HG02970 (cell line): ENCODE measurements around the gene POC1B.

Source experiments
- ATAC-seq: cut with Tn5 transposase; IDR thresholded peaks from one replicate; pipeline ENCODE4 v1.9.1; 2021; ENCODE audit warnings: mild to moderate bottlenecking, moderate library complexity, moderate number of reproducible peaks; ENCODE audit not compliant: unreplicated experiment, low FRiP score

POC1B gene

GRCh38 chr12:89427508-89428156, 98.2 kb downstream of the POC1B start:
- ATAC-seq = peak; percentile 60

- no peak for ATAC-seq
Observed at GRCh38 chr12:89424846-89425245, 101.0 kb downstream of the POC1B start.

GRCh38 chr12:89424389-89424788, 101.5 kb downstream of the POC1B start:
- ATAC-seq = no peak

- ATAC-seq = no peak
Observed at GRCh38 chr12:89421092-89421835, 104.6 kb downstream of the POC1B start.

GRCh38 chr12:89418228-89418910, 107.5 kb downstream of the POC1B start:
- no peak for ATAC-seq

DNA sequence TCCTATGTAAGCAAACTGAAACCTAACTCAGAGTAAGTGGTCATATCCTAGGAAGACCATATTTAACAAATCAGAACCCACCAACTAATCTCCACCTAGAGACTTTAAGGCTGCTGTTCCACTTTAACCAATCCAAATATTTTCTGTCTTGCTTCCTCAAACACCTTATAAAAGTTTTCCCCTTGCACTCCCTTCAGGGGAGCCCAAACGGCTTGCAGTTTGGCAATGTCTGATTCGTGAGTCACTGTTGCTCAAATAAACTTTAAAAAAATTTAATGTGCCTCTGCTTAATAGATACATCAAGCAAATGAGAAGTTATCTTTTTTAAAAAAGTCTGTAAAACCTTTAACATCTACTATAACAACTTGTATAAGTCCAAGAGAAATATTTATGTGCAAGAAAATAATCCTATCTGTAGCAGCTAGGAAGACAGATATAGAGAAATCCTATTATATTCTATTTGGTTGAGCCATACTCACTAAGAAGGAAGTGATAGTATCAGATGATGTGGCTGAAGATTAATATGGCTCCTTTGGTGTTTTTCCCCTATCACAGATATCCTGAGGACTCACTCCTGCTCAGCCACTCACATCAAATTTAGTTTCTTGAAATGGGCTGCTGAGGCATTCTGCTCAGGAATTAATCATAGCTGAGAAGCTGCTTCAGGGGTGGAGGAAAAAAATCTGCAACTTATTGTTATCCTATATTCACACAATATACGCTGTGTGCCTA, 108.4 kb downstream of the POC1B start:
- no peak for ATAC-seq

DNA sequence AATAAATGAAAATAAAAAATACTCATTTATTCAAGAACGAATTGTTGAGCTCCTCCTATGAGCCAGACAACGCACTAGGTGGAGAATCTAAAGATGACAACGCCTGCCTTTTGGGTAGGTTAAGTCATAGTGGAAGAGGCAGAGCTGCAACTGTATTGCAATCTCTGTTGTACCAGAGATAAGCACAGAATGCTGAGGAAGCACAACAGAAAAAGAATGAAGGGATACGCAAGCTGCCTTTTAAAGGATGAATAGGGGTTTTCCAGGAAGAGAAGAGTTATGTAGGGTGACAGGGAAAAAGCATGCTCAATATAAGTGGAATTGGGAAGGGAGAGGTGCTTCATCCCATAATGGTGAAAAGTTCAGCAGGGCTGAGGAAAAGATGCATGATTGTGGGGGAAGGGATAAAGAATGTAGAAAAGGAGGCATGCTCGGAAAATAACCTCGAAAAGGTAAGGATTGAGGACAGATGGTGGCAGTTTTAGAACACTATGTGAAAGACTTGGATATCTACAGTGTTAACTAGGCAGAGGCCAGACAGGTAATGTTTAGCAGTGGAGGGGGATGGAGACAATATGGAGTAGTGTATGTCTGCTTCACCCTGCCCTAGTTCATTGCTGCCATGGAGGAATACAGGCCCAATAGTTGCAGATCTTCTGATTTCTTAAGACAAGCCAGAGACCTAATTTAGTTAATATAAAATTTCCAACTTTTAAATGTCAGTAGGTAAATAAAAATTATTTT, 109.6 kb downstream of the POC1B start:
- ATAC-seq = no peak

DNA sequence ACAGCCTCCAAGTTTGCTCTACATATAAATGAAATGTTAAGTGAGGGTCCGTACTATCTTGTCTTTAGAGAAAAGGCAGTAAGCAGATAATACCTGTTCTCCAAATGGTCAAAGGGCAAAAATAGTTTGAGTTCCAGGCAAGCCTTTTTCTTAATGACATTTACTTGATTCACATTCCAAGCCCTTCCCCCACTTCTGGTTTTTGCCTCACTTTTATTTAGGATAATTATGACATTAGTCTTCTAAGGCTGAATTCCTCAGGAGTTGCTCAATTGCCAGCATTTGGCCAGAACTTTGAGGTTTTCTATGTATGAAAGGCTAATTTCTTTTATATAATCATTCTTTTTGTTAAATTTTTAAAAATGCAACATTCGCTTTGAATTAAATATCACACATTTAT, 111.0 kb downstream of the POC1B start:
- ATAC-seq = no peak

DNA sequence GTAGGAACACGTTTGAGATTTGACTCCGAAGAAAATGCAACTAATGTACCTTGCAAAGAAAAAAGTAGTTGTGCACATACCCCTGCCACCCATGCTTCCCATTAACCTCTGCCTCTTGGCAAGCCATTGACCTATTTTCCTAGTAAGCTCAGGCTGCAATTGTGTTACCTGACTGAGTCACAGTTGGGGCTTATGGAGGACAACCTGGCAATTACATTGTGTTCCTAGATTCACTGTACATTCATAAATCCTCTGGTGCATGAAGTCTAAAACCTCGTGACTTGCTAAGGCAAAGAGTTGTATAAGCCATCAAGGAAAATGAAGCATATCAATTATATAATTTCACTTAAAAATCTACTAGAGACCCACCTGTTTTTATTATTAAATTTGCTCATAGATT, 111.5 kb downstream of the POC1B start:
- no peak for ATAC-seq

GRCh38 chr12:89413234-89413633, 112.6 kb downstream of the POC1B start:
- no peak for ATAC-seq

GRCh38 chr12:89412665-89413064, 113.2 kb downstream of the POC1B start:
- no peak for ATAC-seq

GRCh38 chr12:89411846-89412245, 114.0 kb downstream of the POC1B start:
- ATAC-seq = no peak

- no peak for ATAC-seq
Observed at GRCh38 chr12:89411234-89411633, 114.6 kb downstream of the POC1B start.

DNA sequence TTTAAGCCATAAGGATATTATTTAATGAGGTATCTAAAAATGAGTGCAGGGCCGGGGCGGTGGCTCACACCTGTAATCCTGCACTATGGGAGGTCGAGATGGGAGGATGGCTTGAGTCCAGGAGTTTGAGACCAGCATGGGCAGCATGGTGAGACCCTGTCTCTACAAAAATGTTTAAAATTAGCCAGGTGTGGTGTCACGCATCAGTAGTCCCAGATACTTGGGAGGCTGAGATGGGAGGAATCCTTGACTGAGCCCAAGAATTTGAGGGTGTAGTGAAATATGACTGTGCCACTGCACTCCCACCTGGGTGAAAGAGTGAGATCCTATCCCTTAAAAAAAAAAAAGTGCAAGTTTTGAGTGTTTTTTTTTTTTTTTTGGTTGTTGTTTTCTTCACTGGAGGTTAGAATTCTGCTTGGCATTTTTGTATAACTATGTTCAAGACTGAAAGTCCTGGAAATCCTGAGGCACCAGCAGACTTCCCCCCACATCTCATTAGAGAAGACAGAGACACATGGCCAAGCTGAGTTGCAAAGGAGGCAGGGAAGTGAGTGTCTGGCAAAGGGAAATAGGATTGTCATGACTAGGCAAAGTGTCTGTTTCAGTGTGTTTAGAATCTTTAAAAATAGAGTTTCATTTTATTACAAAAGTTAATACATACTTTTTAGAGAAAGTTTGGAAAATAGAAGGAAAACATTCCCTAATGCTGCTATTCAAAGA, 120.1 kb downstream of the POC1B start:
- no peak for ATAC-seq

DNA sequence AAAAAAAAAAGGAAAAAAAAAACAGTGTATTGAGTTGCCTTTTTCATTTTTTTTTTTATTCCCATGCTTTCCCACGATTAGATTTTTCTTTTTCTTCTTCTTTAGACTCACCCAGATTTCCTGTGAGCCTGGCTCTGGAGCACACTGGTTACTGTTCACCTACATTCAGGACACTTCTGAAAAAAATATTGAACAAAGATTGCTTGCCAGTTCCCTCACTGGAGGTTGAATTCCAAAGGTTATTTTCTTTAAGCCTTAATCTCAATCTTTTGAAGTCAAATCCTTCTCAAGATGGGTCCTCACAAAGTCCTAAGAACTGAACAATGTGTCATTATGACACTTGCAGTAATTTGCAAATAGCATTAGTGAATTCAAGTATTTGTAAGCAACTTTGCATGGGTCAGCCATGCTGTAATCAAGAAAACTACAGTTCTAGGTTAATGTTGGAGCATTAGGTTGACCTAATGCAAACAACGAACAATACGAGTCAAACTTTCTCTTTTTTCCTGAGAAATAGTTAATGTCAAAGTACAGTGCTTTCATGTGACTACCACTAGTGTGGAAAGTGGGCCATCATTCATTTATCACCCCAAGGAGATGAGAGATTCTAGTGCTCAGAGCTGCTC, 124.3 kb downstream of the POC1B start:
- no peak for ATAC-seq

- ATAC-seq = no peak
Observed at GRCh38 chr12:89400415-89400814, 125.4 kb downstream of the POC1B start.

GRCh38 chr12:89395712-89396111, 130.1 kb downstream of the POC1B start:
- ATAC-seq = no peak

- ATAC-seq = no peak
Observed at GRCh38 chr12:89393551-89394121, 132.2 kb downstream of the POC1B start.

DNA sequence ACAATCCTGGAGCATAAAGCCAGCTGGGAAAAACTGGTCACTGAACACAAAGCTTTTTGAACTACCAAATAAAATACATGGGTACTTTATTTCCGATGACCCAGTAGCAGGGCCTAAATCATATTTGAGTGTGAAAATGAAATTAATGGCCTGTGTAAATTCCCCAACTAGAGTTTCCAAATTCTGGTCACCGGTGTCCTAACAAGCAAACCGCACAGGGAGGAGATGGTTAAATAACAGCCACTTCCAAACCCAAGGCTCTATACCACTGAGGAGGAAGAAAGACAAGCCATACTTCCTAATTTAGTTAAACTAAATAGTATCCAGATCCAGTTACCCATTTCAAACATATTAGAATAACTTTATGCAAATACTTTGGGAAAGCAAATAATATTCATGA, 133.5 kb downstream of the POC1B start:
- ATAC-seq = no peak
